GM12872 (cell line): ENCODE measurements around the gene CD320.

Experiments used
- CTCF ChIP-seq: IDR thresholded peaks from 3 replicates; pipeline ENCODE4 v1.5.1; 2011; ENCODE audit warnings: low read depth, mild to moderate bottlenecking, low read length, moderate library complexity; ENCODE audit not compliant: insufficient read depth

The CD320 gene

GRCh38 chr19:8306235-8307054 lies 1.7 kb downstream of the CD320 start:
- no peak for TF ChIP-seq CTCF

GRCh38 chr19:8305798-8306197 lies 2.4 kb downstream of the CD320 start:
- TF ChIP-seq CTCF, result no peak

GRCh38 chr19:8304841-8305621 lies 3.1 kb downstream of the CD320 start:
- no peak for TF ChIP-seq CTCF

- TF ChIP-seq CTCF, result no peak
Observed at GRCh38 chr19:8302734-8303133, 5.4 kb downstream of the CD320 start.

- no peak for TF ChIP-seq CTCF
Observed at GRCh38 chr19:8302357-8302691, 5.8 kb downstream of the CD320 start.

- no peak for TF ChIP-seq CTCF
Observed at GRCh38 chr19:8269724-8270123, 38.4 kb downstream of the CD320 start.

- no peak for TF ChIP-seq CTCF
Observed at GRCh38 chr19:8265872-8266271, 42.3 kb downstream of the CD320 start.
